Stimulated activated CD4-positive, alpha-beta T cell treated with anti-CD3 and anti-CD28 coated beads, Interleukin-4, amount 100 ng/mL, for 24 hours (primary cell): ENCODE results near the gene VCP.
A peak's percentile ranks its signal among the peaks of the same experiment; 100 is the strongest.

Source experiments
- DNase-seq: peaks from one replicate; pipeline ENCODE4 v3.0.0-alpha.2; 2020

VCP gene

DNA sequence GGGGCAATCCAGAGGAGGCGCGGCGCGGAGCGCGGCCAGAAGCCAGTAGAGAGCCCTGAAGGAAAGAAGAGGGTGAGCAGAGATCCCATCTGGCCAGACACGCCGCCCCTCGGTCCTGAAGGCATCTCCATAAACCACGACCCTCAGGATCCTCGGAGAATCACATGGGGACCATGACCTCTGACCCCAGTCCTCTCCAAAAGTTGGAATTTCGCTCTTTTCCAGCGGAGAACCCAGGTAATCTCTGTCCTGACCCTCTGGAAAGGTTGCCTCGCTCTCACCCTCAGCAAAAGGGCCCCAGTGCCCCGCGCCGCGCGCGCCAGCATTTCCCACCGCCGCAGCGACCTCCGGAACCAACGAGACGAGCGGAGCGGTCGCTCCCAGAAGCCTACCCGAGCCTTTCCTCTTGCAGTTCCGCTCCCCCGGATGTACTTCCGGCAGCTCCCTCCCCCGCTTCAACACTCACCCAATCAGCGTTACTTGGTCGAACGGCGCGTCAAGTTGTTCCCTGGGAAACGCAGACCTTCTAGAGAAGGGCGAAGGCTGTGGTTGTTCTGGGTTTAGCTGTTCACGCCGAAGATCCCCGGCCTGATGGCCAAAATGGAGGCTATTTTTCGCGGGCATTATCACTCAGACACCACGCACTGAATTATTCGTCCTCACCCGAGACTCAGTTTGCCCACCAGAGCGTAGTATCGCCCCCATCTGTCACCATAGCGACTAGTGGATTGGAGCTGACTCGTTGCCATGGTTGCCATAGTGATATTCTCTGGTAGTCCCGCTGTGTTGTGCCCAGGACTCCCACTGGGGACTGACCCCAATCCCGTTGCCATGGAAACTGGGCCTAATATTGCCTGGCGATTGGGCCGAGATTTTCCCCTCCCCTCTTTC, 30.6 kb upstream of the VCP start, which contains the start of gene STOML2:
Gene STOML2, minus strand, starts transcription at position 363 of the 891 bp plus-strand sequence. Its CDS starts 37 bp downstream, at position 326.
- DNase-seq: peak; percentile 94

DNA sequence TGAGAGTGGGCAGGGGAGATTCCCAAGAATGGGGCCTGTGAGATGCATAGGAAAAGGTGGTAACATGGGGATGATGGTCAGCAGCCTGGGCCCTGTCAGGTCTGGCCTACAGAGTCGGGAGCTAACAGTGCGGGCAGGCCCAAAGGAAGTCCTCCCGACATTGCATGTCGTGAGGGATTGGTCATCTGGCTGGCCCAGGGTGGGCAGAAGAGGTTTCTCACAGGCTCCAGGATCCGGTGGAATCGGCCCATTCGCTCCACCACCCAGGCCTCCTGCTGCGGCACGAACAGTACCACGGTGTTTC, 30.0 kb upstream of the VCP start:
- DNase-seq: no peak

DNA sequence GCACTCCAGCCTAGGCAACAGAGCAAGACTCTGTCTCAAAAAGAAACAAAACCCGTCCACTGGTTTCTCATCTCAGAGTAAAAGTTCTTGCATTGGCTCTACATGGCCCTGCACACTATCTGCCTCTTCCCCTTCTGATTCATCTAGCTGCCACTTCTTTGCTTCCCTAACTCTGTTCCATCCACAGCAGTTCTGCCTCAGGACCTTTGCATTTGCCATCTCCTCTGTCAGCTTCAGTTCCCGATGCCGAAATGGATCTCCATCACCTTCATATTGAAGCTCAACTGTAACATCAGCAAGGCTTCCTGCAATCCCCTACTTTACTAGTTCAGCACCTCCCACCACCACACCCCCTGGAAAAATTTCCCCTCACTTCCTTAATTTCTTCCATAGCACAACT, 25.1 kb upstream of the VCP start:
- no peak for DNase-seq

DNA sequence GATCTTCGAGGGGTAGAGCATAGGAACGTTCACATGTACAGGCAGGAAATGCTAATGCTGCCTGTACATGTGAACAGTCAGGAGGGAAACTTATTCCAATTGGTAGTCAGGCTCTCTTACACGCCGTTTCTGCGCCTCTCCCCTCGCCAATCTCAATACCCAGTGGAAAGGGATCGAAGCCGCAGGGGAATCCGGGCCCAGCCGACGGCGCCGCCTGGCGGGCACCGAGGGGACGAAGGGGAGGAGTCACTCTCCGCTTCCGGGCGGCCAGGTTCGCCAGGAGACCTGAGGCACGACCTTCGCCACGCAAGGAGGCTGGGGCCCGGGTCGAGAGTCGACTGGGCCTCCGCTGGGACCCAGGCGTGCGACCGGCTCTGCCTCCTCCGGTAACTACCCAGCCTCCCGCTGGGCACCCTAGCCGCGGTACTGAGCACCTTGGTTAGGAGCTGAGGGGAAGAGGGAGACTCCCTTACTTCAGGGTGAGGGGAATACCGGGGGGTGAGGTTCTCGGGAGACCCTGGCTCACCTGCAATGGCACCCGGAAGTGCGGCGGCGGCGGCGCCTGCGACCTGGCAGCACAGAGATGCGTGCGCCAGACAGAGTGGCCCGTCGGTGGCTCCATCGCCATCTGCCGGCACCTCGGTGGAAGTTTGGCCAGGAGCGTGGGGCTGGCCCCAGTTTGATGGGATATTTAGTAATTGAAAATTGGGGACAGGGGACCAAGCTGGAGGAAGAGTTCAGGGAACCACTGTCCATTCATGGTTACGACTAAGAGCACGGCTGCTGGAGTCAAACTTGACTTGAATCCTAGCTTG, 23.8 kb upstream of the VCP start, which contains the start of gene PIGO:
Gene PIGO, minus strand, starts transcription at position 557 of the 815 bp plus-strand sequence. CDS start 1,026 bp downstream, outside the sequence.
- peak; percentile 91 for DNase-seq

DNA sequence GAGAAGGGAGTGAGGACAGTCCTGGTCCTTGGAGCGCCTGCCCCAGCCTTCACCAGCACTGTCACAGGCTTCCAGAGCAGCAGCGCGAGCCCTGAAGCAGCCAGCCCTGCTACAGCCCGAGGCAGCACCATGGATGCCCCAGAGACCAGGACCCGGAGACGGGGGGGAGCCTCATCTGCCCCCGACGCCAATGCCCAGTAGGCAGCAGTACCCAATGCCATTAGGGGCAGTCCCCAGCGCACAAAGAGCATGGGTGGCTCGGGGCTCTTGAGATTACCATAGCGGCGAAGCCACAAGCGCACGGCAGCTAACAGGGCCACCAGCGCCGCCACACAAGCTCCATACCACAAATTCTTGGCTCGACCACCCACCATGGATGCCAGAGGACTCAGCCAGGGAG, 19.1 kb upstream of the VCP start:
- no peak for DNase-seq

DNA sequence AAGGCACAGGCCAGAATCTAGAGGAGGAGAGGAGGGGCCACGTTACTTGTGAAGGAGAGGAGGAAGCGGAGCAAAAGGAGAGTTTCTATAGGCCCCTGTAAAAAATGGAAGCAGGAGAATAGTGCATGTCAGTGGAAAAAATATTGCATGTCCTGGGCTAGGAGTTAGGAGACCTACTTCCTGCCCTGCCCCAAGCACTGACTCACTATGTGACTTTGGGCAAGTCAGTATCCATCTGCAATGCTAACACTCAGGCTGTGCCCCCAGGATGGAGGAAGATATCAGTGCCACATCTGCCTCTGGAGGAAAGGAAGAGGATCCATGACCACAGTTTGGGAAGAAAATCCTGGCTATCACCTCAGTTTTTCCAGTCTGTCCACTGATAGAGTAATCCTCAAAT, 17.0 kb upstream of the VCP start:
- DNase-seq: no peak

DNA sequence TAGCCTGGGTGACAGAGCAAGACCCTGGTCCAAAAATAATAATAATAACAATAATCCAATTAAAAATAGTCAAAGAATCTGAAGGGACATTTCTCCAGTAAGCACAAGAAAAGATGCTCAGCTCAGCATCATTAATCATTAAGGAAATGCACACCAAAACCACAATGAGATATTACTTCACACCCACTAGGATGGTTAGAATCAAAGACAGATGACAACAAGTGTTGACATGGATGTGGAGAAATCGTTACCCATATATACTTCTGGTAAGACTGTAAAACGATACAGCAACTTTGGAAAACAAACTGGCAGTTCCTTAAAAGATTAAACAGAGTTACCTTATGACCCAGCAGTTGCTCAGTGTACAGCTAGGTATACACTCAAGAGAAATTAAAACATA, 12.7 kb upstream of the VCP start:
- no peak for DNase-seq

DNA sequence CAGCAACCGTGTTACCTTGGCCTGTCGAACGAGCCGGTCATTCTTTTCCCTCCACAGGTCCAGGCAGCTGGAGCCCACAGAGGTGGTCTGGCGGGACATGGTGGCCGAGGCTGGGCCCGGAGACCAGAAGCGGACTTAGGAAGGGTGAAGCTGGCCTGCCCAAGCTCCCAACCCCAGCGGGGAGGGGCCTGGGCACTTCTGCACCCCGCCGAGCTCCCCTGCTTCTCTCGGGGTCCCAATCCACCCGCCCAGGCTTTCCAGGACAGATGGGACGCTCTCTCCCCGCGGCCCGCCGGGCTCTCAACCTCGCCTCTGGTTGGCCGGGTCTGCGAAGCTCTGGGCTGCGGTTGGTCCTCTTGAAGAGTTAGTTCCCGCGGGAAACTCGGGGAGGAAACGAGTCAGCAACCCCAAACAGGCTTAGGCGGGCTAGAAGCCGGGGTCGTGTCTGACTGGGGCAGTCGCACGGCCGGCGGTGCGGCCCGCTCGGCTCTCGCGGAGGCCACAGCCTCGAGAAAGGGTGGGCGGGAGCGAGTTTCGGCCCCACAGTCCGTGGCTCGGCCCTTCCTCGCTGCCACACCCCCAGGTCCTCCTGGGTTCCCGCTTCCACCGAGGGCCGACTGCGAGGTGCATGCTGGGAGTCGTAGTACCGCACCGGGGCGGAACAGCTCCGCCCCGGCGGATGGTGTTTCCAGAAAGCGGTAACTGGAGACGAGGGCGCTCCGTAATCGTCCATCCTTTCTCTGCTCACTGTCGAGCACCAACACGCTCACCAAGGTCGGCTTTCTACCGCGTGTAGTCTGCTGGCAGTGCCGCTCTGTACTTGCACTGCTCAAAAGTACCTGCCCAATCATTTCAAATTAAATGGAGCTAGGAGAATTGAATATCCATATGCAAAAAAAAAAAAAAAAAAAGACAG, 7.3 kb upstream of the VCP start, which contains the start of gene FANCG:
Gene FANCG, minus strand, starts transcription at position 517 of the 916 bp plus-strand sequence. Its CDS starts 418 bp downstream, at position 99.
- peak; percentile 86 for DNase-seq

DNA sequence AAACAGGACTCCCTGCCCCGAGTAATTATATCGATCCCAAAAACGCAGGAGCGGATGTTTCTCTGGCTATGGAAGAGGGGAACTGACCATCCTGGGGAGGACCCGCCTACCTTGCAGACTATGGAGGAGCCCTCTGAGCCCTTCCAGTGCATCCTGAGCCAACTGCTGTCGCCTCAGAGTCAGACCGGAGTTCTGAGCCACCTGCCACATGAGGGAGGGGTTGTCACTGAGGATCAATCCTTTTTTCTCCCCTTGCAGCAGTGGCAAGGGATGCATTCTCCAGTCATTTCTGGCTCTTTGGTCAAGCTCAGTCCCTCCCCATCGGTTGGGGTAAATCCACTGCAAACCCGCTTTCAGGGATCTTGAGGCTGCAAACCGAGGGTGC, 6.6 kb upstream of the VCP start:
- no peak for DNase-seq

DNA sequence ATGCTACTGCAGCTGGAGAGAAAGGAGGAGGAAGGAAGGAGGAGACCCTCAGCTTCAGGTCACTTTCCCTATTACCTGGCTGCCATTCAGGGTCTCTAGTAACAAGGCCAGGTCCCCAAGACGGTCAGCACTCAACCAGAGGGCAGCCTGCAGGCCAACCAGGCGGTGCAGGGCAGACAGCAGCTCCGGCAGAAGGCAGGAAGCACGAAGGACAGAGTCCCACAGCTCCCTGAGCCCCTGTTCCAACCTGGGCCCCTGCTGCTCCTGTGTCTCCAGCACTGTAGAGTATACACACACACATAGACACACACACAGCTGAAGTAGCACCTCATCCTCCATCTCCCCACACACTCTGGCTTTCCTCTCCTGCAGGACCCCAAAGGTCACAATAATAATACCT, 5.6 kb upstream of the VCP start:
- no peak for DNase-seq

DNA sequence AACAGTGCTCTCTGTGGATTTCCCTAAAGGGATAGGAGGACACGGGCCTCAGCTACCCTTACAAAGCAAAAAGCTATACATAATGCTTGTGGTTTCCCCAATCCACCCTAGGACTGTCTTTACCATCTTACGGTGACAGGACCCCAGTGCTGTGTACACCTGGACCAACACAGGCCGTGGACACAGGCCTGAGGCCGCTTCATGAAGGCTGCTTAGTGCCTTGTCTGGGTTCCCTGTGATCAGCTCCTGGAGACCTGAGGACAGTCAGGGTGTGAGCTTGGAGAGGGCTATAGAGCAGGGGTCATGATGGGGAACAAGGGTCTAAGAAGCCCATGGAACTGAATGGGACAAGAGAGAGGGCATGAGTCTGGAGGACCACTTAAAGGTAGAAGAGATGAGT, 4.4 kb upstream of the VCP start:
- DNase-seq: no peak

DNA sequence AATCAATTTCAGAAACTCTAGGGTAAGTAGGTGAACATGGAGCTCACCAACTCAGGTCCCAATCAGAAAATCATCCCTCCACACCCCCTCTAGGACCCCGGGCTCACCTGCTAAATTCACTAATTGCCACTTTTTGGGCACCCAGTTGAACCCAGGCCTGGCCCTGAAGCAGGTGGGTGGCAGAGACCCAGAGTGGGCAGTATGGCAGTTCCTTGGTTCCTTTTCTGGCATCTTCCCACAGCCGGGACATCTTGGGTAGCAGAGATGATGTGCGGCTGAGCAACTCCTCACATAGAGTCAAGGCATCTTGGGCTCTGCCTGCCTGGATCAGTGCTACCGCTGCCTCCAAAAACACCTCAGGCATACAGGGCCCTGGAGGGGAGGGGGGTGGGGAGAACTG, 2.9 kb upstream of the VCP start:
- DNase-seq: no peak

DNA sequence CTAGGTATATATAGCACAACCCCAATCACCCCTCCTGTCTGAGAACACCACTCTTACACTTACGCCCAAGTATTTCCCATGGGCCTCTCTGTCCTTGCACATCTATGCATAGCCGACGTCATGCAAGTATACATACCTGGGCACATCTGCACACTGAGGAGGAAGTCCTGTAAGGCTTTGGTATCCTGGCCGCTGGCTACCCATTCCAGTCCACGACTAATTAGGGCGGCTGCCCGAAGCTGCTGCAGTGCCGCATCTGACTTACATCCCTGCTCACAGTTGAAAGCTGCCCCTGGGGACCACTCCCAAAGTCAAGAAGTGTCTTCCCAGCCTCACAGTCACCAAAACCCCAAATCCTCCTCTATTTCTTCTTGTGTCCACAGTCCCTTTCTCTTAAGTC, 2.4 kb upstream of the VCP start:
- DNase-seq: no peak

DNA sequence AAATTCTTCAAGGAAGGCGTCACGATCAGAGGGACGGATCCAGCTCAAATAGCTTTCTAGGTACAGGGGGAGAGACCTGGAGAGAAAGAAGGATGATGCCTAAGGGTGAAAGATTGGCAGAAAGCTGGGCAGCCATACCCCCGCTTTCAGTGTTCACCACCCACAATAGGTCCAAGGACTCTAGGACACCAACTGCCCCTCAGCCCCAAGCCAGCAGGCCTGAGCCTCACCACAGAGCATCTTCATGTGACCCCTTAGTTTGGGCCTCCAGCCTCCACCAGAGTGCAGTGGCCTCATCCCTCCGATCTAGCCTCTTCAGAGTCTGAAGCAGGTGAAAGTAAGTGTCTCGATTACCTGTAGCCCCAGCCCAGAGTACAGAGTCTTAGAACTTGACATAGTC, 1.7 kb upstream of the VCP start:
- DNase-seq: no peak

DNA sequence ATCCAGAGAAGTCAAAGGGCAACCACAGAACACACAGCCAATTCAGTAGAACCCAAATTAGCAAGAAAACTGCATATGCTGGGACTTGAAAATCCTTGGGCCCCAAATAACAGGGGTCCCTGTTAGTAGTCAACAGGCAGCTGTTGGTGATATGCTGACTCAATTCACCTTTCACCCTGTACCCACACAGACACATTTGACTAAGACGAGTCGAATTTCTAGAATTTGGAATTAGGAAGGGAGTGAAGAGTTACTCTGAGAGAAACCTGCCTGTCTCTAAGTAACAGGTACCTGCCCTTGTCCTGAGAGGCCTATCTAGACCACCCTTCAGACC, 821 bp upstream of the VCP start:
- DNase-seq: peak; percentile 16

DNA sequence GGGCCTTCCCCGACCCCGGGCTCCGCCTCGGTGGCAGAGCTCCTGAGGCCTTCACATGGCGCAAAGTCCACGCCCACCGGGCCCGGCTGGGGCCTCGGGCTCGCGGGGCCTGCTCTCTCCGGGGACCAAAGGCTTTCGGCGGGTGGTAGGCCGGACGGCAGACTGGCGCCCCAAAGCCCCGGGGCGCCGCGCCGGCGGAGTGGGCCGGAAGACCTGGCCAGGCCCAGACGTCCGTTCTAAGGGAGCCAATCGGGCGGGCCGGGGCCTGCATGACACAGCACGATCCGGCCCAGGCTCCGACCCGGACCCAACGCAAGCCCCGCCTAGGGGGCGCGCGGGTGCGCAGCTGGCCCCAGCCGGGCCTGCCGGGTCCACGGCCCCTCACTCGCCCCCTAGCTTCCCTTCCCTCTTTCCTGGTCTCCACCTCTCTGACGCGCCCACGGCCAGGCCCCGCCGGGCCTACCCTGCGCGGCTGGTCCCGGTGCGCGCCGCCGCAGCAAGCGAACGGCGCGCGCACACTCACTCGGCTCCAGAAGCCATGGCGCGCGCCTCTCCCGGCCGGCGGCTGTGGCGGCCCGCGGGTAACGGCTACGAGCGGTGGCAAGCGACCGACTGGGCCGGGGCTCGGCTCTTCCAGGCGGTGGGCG, 488 bp downstream of the VCP start:
- DNase-seq: peak; percentile 73

DNA sequence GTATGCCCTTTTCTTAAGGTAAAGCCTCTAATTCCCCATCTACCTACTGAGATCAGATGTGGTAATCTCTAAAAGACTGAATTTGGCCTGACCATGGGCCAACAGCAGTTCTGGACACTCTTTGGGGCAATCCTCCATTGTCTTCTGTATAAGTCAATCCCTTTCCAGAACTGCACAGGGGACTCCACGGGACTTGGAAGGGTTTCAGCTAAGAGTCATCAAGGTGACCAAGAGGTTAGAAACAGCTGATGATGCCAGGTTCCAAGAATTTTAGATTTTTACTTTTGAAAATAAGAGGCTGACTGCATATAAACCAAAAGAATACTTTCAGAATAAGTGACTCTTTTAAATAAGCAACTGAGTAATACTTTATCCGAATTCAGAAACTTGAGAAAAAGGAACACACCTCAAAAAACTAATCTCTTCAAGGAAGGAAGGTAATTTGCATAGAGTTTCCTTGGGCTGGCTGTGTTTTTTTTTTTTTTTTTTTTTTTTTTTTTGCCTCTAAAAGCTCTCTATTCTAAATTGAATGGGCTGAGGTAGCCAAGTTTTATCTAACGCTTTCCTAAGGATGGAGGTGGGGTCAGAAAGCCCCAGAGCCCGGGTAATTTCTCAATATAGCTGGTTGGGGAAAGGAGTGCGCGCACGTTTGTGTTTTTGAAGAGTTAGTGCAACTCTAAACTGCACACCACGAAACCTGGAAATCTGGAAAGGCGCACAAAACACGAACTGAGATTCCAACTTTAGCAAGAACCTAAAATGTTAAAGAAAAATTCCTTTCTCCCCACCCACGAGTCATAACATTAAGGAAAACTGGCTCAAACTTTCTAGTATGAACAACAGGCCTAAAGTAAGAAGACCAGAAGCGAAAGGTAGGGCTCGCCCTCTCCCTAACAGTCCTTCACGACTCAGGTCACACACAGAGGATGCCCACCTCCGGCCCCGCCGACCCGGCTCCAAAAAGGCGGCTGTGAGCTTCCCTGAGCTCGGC, 1.3 kb downstream of the VCP start:
- DNase-seq: peak; percentile 20

DNA sequence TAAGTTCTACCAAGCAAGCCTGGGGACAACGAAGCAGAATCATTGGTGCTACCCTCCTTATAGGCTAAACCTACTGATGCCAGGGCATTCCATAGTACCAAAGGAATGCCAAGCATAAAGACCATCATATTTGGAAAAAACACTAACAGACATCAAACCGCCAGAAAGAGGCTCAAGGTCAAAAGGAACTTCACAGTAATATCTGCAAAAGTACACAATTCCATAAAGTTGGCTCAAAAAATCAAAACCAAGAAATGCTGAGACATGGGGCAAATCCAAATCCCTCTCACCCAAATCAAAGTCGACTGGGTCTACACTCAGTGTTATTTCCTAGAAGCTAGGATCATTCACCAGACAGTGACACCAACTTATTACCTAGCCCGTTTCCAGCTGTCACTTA, 3.4 kb downstream of the VCP start:
- DNase-seq: no peak

DNA sequence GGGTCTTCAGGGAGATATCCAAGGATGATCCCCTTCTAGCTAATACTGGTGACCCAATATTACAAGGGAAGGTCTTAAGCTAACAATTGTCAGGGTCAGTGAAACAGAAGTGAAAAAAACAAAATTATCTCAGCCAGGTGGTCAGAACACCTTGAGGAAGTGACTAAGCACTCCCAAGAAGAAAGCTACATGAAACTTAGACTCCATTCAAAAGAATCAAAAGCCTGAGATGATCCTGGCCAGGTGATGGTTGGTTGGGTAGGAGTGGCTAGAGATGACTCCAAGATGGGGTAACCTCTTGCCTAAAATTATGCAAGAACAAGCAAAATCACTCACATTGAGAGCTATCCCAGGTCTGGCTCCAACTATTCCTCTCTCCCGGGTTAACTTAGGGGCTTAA, 5.4 kb downstream of the VCP start:
- no peak for DNase-seq

DNA sequence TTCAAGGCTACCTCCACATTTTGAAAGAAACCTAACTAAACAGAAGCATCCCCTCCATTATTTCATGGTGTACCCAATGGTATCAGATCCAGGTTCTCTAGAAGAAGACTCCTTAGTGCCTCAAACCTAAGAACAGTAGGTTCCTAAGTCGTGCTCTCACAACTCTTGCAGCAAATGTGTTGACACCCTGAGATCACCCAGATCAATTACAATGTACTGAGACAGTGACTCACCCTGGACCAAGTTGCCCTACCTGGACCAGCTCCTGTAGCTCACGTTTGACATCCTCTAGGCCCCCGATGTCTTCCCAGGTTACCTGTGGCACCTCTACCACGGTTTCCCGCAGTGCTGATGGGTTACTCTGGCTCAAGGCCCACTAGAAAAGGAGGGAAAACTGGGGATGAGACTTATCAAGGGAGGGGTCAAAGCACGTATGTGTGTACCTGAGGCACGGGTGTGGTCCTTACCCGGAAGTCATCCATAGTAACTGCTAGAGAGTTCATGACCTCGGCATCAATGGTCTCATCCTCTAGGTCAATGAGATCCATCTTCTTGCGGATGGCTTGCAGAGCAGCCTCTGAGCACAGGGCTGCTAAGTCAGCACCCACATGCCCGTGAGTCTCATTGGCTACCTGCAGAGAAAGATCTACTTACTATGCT, 11.7 kb downstream of the VCP start:
- DNase-seq: no peak

DNA sequence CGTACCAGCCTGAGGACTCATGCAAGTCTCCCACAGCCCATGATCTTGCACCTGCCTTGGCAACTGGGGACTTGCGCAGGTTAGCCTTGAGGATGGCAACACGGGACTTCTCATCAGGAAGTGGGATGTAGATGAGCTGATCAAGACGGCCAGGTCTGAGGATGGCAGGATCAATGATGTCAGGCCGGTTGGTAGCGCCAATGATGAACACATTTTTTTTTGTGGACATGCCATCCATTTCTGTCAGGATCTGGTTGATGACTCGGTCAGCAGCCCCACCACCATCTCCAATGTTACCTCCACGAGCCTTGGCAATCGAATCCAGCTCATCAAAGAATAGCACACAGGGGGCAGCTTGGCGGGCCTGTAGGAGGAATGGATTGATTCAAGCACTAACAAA, 13.0 kb downstream of the VCP start:
- DNase-seq: no peak
